Peyer's patch (tissue), 4 donors: ENCODE data around the gene AOX1. TPM values are rescaled to one million over a fixed set of nuclear protein-coding genes. Genes with fewer than 3 reads are reported as not detected.

Experiments
- total RNA-seq, 4 donors: library from RNA; depleted of rRNA; stranded (reverse); fragments of >200 nt; gene quantifications; one replicate each; pipeline ENCODE4 v1.1.0, GENCODE V29; 2016

Gene AOX1
- total RNA-seq, 4 donors from 2014 or later, result 7.9 to 36.3 (median 30.0) TPM

Other genes starting within 250 kb of the AOX1 start
- 10 to 100 TPM; 14.0 to 33.0 (median 16.8) TPM for gene KCTD18, start 75.9 kb upstream of the AOX1 start, total RNA-seq
- 1 to 10 TPM; 2.5 to 10.0 (median 6.7) TPM for gene SGO2, start 59.8 kb upstream of the AOX1 start, total RNA-seq
- 100 to 1,000 TPM; 122 to 236 (median 133) TPM for gene BZW1, start 225.9 kb downstream of the AOX1 start, total RNA-seq